H1 (cell line): Measurements from ENCODE around the gene CLDN24. TPM values are rescaled to one million over a fixed set of nuclear protein-coding genes. Genes with fewer than 3 reads are reported as not detected.

Experiments used
- CTCF ChIA-PET: fragments of 300-600 bp; sonication (Branson Sonifier 250); formaldehyde crosslinking; loops from one replicate; lab custom pipeline; 2021; ENCODE audit not compliant: partially characterized antibody; lab: Charles Lee
- POLR2A ChIA-PET: fragments of 300-600 bp; sonication (Branson Sonifier 250); formaldehyde crosslinking; loops from one replicate; lab custom pipeline; 2021; ENCODE audit warnings: inconsistent platforms; ENCODE audit not compliant: partially characterized antibody; lab: Charles Lee
- DNase-seq, 2 experiments: peaks; one replicate each; pipeline versions ENCODE4 v3.0.0 to v3.0.0-alpha.2; 2010 to 2022; ENCODE audit warnings: low spot score in 2 of 2, low read depth in 1 of 2, mixed read lengths in 1 of 2
- FAIRE-seq: peaks from 2 replicates; lab custom pipeline; 2011; peaks lifted over from hg19 to GRCh38; lab: Jason Lieb, UNC
- H2AFZ ChIP-seq: 2 replicates; pipeline ENCODE4 v1.8.1; 2012; ENCODE audit warnings: low read length, inconsistent platforms
- H2AK5ac ChIP-seq: 2 replicates; pipeline ENCODE4 v1.6.1; 2013; ENCODE audit warnings: low read depth, low read length
- H2BK120ac ChIP-seq: replicated peaks from 2 replicates; pipeline ENCODE3; 2013; ENCODE audit warnings: low read depth, low read length, inconsistent platforms
- H2BK12ac ChIP-seq: 2 replicates; pipeline ENCODE4 v1.6.1; 2013; ENCODE audit warnings: low read depth, low read length
- H2BK15ac ChIP-seq: 2 replicates; pipeline ENCODE4 v1.6.1; 2013; ENCODE audit warnings: low read length
- H2BK20ac ChIP-seq: 2 replicates; pipeline ENCODE4 v1.6.1; 2013; ENCODE audit warnings: low read length
- H2BK5ac ChIP-seq: 2 replicates; pipeline ENCODE4 v1.6.1; 2013; ENCODE audit warnings: low read depth, low read length
- H3K14ac ChIP-seq: 2 replicates; pipeline ENCODE4 v1.6.1; 2013; ENCODE audit warnings: inconsistent platforms; ENCODE audit not compliant: insufficient read length
- H3K18ac ChIP-seq: 2 replicates; pipeline ENCODE4 v1.6.1; 2013; ENCODE audit warnings: low read length; ENCODE audit errors: extremely low read depth
- H3K23ac ChIP-seq: 2 replicates; pipeline ENCODE4 v1.6.1; 2013; ENCODE audit warnings: inconsistent platforms; ENCODE audit not compliant: insufficient read length
- H3K23me2 ChIP-seq: 2 replicates; pipeline ENCODE4 v1.6.1; 2013; ENCODE audit warnings: low read depth, low read length
- H3K27ac ChIP-seq: 2 replicates; pipeline ENCODE4 v1.6.1; 2011; ENCODE audit warnings: low read depth, low read length, inconsistent platforms
- H3K27me3 ChIP-seq, 4 experiments: replicated peaks in 1 of 4; 1 replicate in 1 of 4; 2 replicates in 3 of 4; pipeline versions ENCODE4 v1.6.1 to v1.8.1; 2011 to 2013; ENCODE audit warnings: low read length in 3 of 4, mild to moderate bottlenecking in 3 of 4, inconsistent platforms in 2 of 4, mixed read lengths in 2 of 4, moderate library complexity in 1 of 4; ENCODE audit not compliant: control insufficient read depth in 3 of 4, insufficient read depth in 3 of 4; ENCODE audit errors: extremely low read depth in 1 of 4
- H3K36me3 ChIP-seq, 4 experiments: 2 replicates each; pipeline versions ENCODE4 v1.6.1 to v1.8.1; 2011 to 2013; ENCODE audit warnings: mild to moderate bottlenecking in 4 of 4, low read length in 3 of 4, moderate library complexity in 2 of 4, control low read depth in 1 of 4, inconsistent platforms in 1 of 4; ENCODE audit not compliant: insufficient read depth in 4 of 4, control insufficient read depth in 2 of 4
- H3K4ac ChIP-seq: replicated peaks from 2 replicates; pipeline ENCODE3; 2013; ENCODE audit warnings: low read length, low read depth, mixed read lengths, inconsistent platforms; ENCODE audit not compliant: insufficient read length
- H3K4me1 ChIP-seq, 4 experiments: replicated peaks in 1 of 4; 1 replicate in 1 of 4; 2 replicates in 3 of 4; pipeline versions ENCODE4 v1.6.1 to v1.8.1; 2011 to 2013; ENCODE audit warnings: low read length in 3 of 4, inconsistent platforms in 2 of 4, mixed read lengths in 1 of 4; ENCODE audit not compliant: insufficient read depth in 4 of 4, control insufficient read depth in 3 of 4
- H3K4me2 ChIP-seq, 2 experiments: 2 replicates each; pipeline versions ENCODE4 v1.6.1 to v1.8.1; 2011 to 2013; ENCODE audit warnings: low read depth in 2 of 2, low read length in 2 of 2, control low read depth in 1 of 2, inconsistent platforms in 1 of 2, mild to moderate bottlenecking in 1 of 2; ENCODE audit not compliant: insufficient read depth in 1 of 2
- H3K4me3 ChIP-seq, 4 experiments: fragments of 200-600, 300-600 bp in 1 of 4; sonication (generic), shearing (Covaris generic), sonication (Bioruptor Twin) in 1 of 4; 2 replicates each; pipeline versions ENCODE4 v1.5.1 to v1.8.1; 2011 to 2016; ENCODE audit warnings: low read length in 4 of 4, low read depth in 3 of 4, control low read depth in 2 of 4, inconsistent platforms in 2 of 4, mild to moderate bottlenecking in 2 of 4, mixed read lengths in 1 of 4, moderate library complexity in 1 of 4; ENCODE audit not compliant: insufficient read depth in 2 of 4; ENCODE audit errors: extremely low read depth in 1 of 4
- H3K56ac ChIP-seq: replicated peaks from 2 replicates; pipeline ENCODE3; 2013; ENCODE audit warnings: low read depth, mild to moderate bottlenecking, mixed read lengths, low read length, inconsistent platforms; ENCODE audit not compliant: insufficient read length
- H3K79me1 ChIP-seq: 2 replicates; pipeline ENCODE4 v1.6.1; 2013; ENCODE audit warnings: low read depth, low read length, control low read depth
- H3K79me2 ChIP-seq, 2 experiments: 2 replicates each; pipeline versions ENCODE4 v1.6.1 to v1.8.1; 2012 to 2013; ENCODE audit warnings: low read length in 2 of 2, mild to moderate bottlenecking in 2 of 2, inconsistent platforms in 1 of 2; ENCODE audit not compliant: insufficient read depth in 2 of 2, control insufficient read depth in 1 of 2
- H3K9ac ChIP-seq, 4 experiments: replicated peaks in 1 of 4; 1 replicate in 1 of 4; 2 replicates in 3 of 4; pipeline versions ENCODE4 v1.6.1 to v1.8.1; 2011 to 2013; ENCODE audit warnings: low read depth in 3 of 4, low read length in 3 of 4, control low read depth in 2 of 4, mild to moderate bottlenecking in 2 of 4, moderate library complexity in 2 of 4, inconsistent platforms in 1 of 4; ENCODE audit errors: extremely low read depth in 1 of 4
- H3K9me3 ChIP-seq, 2 experiments: 2 replicates each; pipeline versions ENCODE4 v1.6.1 to v1.8.1; 2012 to 2013; ENCODE audit warnings: mild to moderate bottlenecking in 2 of 2, moderate library complexity in 2 of 2, control low read depth in 1 of 2, inconsistent platforms in 1 of 2, low read depth in 1 of 2, low read length in 1 of 2, mixed read lengths in 1 of 2; ENCODE audit not compliant: insufficient read depth in 2 of 2
- H4K20me1 ChIP-seq, 2 experiments: replicated peaks in 1 of 2; 2 replicates each; pipeline versions ENCODE3 to v1.8.1; 2011 to 2013; ENCODE audit warnings: inconsistent platforms in 2 of 2, low read length in 2 of 2, mild to moderate bottlenecking in 1 of 2; ENCODE audit not compliant: insufficient read depth in 2 of 2, control insufficient read depth in 1 of 2
- H4K5ac ChIP-seq: 2 replicates; pipeline ENCODE4 v1.6.1; 2013; ENCODE audit warnings: low read length, low read depth, mixed read lengths, inconsistent platforms; ENCODE audit not compliant: insufficient read length
- H4K8ac ChIP-seq: 2 replicates; pipeline ENCODE4 v1.8.0; 2013; ENCODE audit warnings: mild to moderate bottlenecking, moderate library complexity, low read length, inconsistent platforms; ENCODE audit not compliant: insufficient read depth; ENCODE audit errors: extremely low read depth
- H4K91ac ChIP-seq: replicated peaks from 2 replicates; pipeline ENCODE3; 2013; ENCODE audit warnings: low read length, mixed read lengths, inconsistent platforms; ENCODE audit not compliant: insufficient read length
- JUN ChIP-seq: IDR thresholded peaks from 2 replicates; pipeline ENCODE4 v1.6.1; 2011; ENCODE audit warnings: low read depth, mild to moderate bottlenecking, improper control_type of control experiment, low read length
- WGBS, 2 experiments: shearing (Covaris generic) in 1 of 2; methylation state at CpG; one replicate each; pipeline versions ENCODE4 v1.1.6 to v1.1.7; 2013 to 2015; ENCODE audit warnings: low lambda C conversion rate in 2 of 2, mixed read lengths in 2 of 2, inconsistent platforms in 1 of 2, low coverage in 1 of 2, missing lambda C conversion rate in 1 of 2; ENCODE audit not compliant: insufficient replicate concordance in 2 of 2, insufficient coverage in 1 of 2, insufficient read length in 1 of 2; ENCODE audit errors: extremely low coverage in 1 of 2, missing lambda C conversion rate in 1 of 2; 5-methylcytosine and 5-hydroxymethylcytosine counted together
- long read RNA-seq, 2 experiments: library from RNA in 1 of 2; library from capped mRNA in 1 of 2; stranded (forward); transcript quantifications; one replicate each; pipeline ENCODE4 v2.0.0, GENCODE V29; 2021; ENCODE audit warnings: inconsistent platforms in 1 of 2
- polyA minus RNA-seq, 3 experiments: library from RNA; depleted of rRNA, polyadenylated mRNA; stranded (reverse); fragments of >200 nt; gene quantifications; 1 replicate in 2 of 3; 2 replicates in 1 of 3; pipeline ENCODE4 v1.2.3, GENCODE V29; 2011
- polyA plus RNA-seq, 7 experiments: library from polyadenylated mRNA; depleted of rRNA in 3 of 7; stranded (reverse) in 5 of 7; unstranded in 2 of 7; fragments of >200 nt in 5 of 7; fragments of 200-250 nt in 2 of 7; gene quantifications; 1 replicate in 5 of 7; 2 replicates in 1 of 7; 4 replicates in 1 of 7; pipeline versions ENCODE4 v1.2.1 to v1.2.3, GENCODE V29; 2011 to 2013; ENCODE audit warnings: missing spikeins in 2 of 7, mixed read lengths in 2 of 7
- total RNA-seq: library from RNA; stranded (reverse); fragmentation: NEBNext Ultra II Directional; extraction: Animal tissue kit (Norgen Biotek cat#: 25700); gene quantifications from 2 replicates; pipeline ENCODE4 v1.2.1, GENCODE V29; 2021

Gene CLDN24
- total RNA-seq, result not detected in 2 replicates
- not detected in 2 replicates for polyA plus RNA-seq (2011; rRNA removed)
- polyA plus RNA-seq (2011; cell fraction: cytosol; rRNA removed), result not detected
- polyA plus RNA-seq (2011; cell fraction: nucleus; rRNA removed), result not detected
- not detected in 4 replicates for polyA plus RNA-seq (2012, experiment 1 of 2)
- polyA plus RNA-seq (2012, experiment 2 of 2), result not detected
- polyA plus RNA-seq (2013, experiment 1 of 2), result not detected
- polyA plus RNA-seq (2013, experiment 2 of 2), result not detected
- not detected in 2 replicates for polyA minus RNA-seq (2011; rRNA and poly(A)+ RNA removed)
- not detected for polyA minus RNA-seq (2011; cell fraction: cytosol; rRNA and poly(A)+ RNA removed)
- polyA minus RNA-seq (2011; cell fraction: nucleus; rRNA and poly(A)+ RNA removed), result not detected
- long read RNA-seq, experiment 1, result 0 reads
- long read RNA-seq, experiment 2, result 0 reads

DNA sequence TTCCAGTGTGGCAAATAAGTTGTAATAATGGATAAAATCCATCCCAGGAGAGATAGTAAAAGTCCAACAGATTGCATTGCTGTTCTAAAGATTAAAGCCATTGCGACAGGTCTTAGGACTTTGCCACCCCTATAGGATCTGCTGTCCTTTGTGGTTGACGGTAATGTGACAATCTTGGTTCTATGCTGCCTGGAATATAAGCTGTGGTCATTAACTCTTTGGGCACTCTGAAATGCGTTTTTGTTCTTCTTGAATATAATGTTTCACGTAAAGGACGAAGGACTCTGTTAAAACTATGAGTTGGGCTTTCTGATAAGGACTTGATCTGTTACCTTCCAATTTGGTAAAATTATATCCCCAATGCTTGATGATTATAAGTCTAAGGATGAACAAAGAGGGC lies at the start of gene CLDN24:
CLDN24 (minus strand) TSS at position 101 of the 400 bp plus-strand sequence; CDS start at position 101, 0 bp downstream.
- H2AK5ac ChIP-seq, result no peak within 1 kb of the TSS
- no peak within 1 kb of the TSS for H2AFZ ChIP-seq
- no peak for TF ChIP-seq JUN
- DNase-seq, result no peak
- FAIRE-seq, result no peak
- H3K27ac ChIP-seq, result no peak within 1 kb of the TSS
- no peak within 1 kb of the TSS for H2BK15ac ChIP-seq
- no peaks in the 10 kb centered on the region for H3K79me1 ChIP-seq
- H3K56ac ChIP-seq, result no peak within 1 kb of the TSS
- peaks cover 5 to 6% of the 10 kb centered on the region in 2 experiments; a peak in 1 of 4 replicates for H3K9me3 ChIP-seq
- H3K23me2 ChIP-seq, result no peaks in the 10 kb centered on the region
- peaks cover 0 to 6% (median 0%) of the 10 kb centered on the region in 4 experiments; a peak in 2 of 8 replicates for H3K36me3 ChIP-seq
- no peak within 1 kb of the TSS for H4K5ac ChIP-seq
- no peak within 1 kb of the TSS for H4K91ac ChIP-seq
- ChIA-PET CTCF (interaction anchor here (1.1 kb wide), 1 partner anchor 55 kb away, joined by 3 read pairs; no protein-coding TSS in a partner anchor), POLR2A (no interaction called here)
- no peak within 1 kb of the TSS for H3K18ac ChIP-seq
- no peak within 1 kb of the TSS for H4K8ac ChIP-seq
- H3K9ac ChIP-seq, result no peak within 1 kb of the TSS
- H4K20me1 ChIP-seq, result no peaks in the 10 kb centered on the region
- H3K4me2 ChIP-seq, result no peak within 1 kb of the TSS
- H3K27me3 ChIP-seq, result no peaks in the 10 kb centered on the region
- H2BK5ac ChIP-seq, result no peak within 1 kb of the TSS
- no peak within 1 kb of the TSS for H2BK20ac ChIP-seq
- no peak within 1 kb of the TSS for H3K4ac ChIP-seq
- H3K4me3 ChIP-seq, result no peak within 1 kb of the TSS
- H3K79me2 ChIP-seq, result no peaks in the 10 kb centered on the region
- H3K4me1 ChIP-seq, result no peaks in the 10 kb centered on the region
- H2BK120ac ChIP-seq, result no peak within 1 kb of the TSS
- WGBS, 2 experiments, result 87% methylated on average over 5 of the region's 5 CpGs; no CpG with 5 or more reads in 1 of the 2 experiments
- H2BK12ac ChIP-seq, result no peak within 1 kb of the TSS
- H3K23ac ChIP-seq, result no peak within 1 kb of the TSS
- H3K14ac ChIP-seq, result no peak within 1 kb of the TSS
